CD4-positive, alpha-beta T cell treated with Interleukin-10 for 1 hour (primary cell): Measurements from ENCODE around the gene PUS3.

Experiments used
- DNase-seq: peaks from one replicate; pipeline ENCODE4 v3.0.0-alpha.2; 2020

Gene PUS3

GRCh38 chr11:125941267-125941618 lies 38.2 kb upstream of the PUS3 start:
- DNase-seq = no peak

- no peak for DNase-seq
These were observed 37.1 kb upstream of the PUS3 start for GRCh38 chr11:125940145-125940544.

GRCh38 chr11:125939081-125939521 lies 36.1 kb upstream of the PUS3 start:
- no peak for DNase-seq

- no peak for DNase-seq
These were observed 35.4 kb upstream of the PUS3 start for GRCh38 chr11:125938418-125938817.

GRCh38 chr11:125935618-125936199 lies 32.7 kb upstream of the PUS3 start:
- DNase-seq = no peak

GRCh38 chr11:125935056-125935455 lies 32.0 kb upstream of the PUS3 start:
- no peak for DNase-seq

GRCh38 chr11:125934473-125934872 lies 31.5 kb upstream of the PUS3 start:
- no peak for DNase-seq

- DNase-seq = no peak
These were observed 30.2 kb upstream of the PUS3 start for GRCh38 chr11:125933030-125933813.

GRCh38 chr11:125932301-125932700 lies 29.3 kb upstream of the PUS3 start:
- no peak for DNase-seq

GRCh38 chr11:125931668-125932067 lies 28.7 kb upstream of the PUS3 start:
- DNase-seq = no peak

GRCh38 chr11:125931116-125931515 lies 28.1 kb upstream of the PUS3 start:
- DNase-seq = no peak

GRCh38 chr11:125930076-125930450 lies 27.1 kb upstream of the PUS3 start:
- DNase-seq = no peak

- DNase-seq = no peak
These were observed 26.6 kb upstream of the PUS3 start for GRCh38 chr11:125929445-125930075.

- DNase-seq = no peak
These were observed 23.7 kb upstream of the PUS3 start for GRCh38 chr11:125926682-125927081.

GRCh38 chr11:125925804-125926203 lies 22.8 kb upstream of the PUS3 start:
- no peak for DNase-seq

GRCh38 chr11:125925247-125925740 lies 22.3 kb upstream of the PUS3 start:
- DNase-seq = no peak

- no peak for DNase-seq
These were observed 21.5 kb upstream of the PUS3 start for GRCh38 chr11:125924384-125925007.

- DNase-seq = no peak
These were observed 20.6 kb upstream of the PUS3 start for GRCh38 chr11:125923633-125924032.

GRCh38 chr11:125923012-125923579 lies 20.1 kb upstream of the PUS3 start:
- DNase-seq = peak; percentile 61

GRCh38 chr11:125922156-125922555 lies 19.1 kb upstream of the PUS3 start:
- no peak for DNase-seq

- no peak for DNase-seq
These were observed 18.0 kb upstream of the PUS3 start for GRCh38 chr11:125921042-125921441.

- no peak for DNase-seq
These were observed 15.3 kb upstream of the PUS3 start for GRCh38 chr11:125918140-125918840.
